GM18505 (cell line): ENCODE results near the gene COG4.
"Not testable (repeated sequence)": the region's sequence is repeated elsewhere in the genome, so short reads cannot be mapped to it uniquely, and the experiment has no call there.

Experiments
- ATAC-seq: cut with Tn5 transposase; IDR thresholded peaks from one replicate; pipeline ENCODE4 v1.9.1; 2021; ENCODE audit not compliant: unreplicated experiment
- POLR2A ChIP-seq: IDR thresholded peaks from 4 replicates; pipeline ENCODE4 v1.6.1; 2011; ENCODE audit warnings: borderline replicate concordance; ENCODE audit not compliant: insufficient read depth, insufficient read length; ENCODE audit errors: extremely low read depth

The COG4 gene

GRCh38 chr16:70551788-70552187 is 28.4 kb upstream of the COG4 start:
- TF ChIP-seq POLR2A = no peak
- ATAC-seq = no peak

GRCh38 chr16:70550082-70550481 is 26.7 kb upstream of the COG4 start:
- ATAC-seq = no peak
- no peak for TF ChIP-seq POLR2A

- TF ChIP-seq POLR2A = no peak
Measured at GRCh38 chr16:70548936-70549335, 25.6 kb upstream of the COG4 start.

GRCh38 chr16:70544548-70544947 is 21.2 kb upstream of the COG4 start:
- TF ChIP-seq POLR2A = no peak
- ATAC-seq = no peak

More at GRCh38 chr16:70548936-70549335, 25.6 kb upstream of the COG4 start:
- no peak for ATAC-seq

GRCh38 chr16:70540994-70541393 is 17.6 kb upstream of the COG4 start:
- ATAC-seq = no peak
- TF ChIP-seq POLR2A = no peak

GRCh38 chr16:70534971-70535370 is 11.6 kb upstream of the COG4 start:
- TF ChIP-seq POLR2A = no peak
- no peak for ATAC-seq

- ATAC-seq = not testable (repeated sequence)
Measured at GRCh38 chr16:70529954-70530353, 6.6 kb upstream of the COG4 start.

- no peak for TF ChIP-seq POLR2A
- ATAC-seq = no peak
Measured at GRCh38 chr16:70529051-70529777, 5.9 kb upstream of the COG4 start.

- no peak for ATAC-seq
- no peak for TF ChIP-seq POLR2A
Measured at GRCh38 chr16:70527315-70527996, 4.1 kb upstream of the COG4 start.

GRCh38 chr16:70526403-70526802 is 3.0 kb upstream of the COG4 start:
- no peak for TF ChIP-seq POLR2A
- no peak for ATAC-seq

- peak; percentile 4 for ATAC-seq
Measured at GRCh38 chr16:70524399-70524825, 1.1 kb upstream of the COG4 start.

GRCh38 chr16:70523743-70524398 is 517 bp upstream of the COG4 start, which contains the start of gene SF3B3:
Gene SF3B3, plus strand, starts transcription at chr16:70523816. Its CDS starts 2,841 bp downstream, at chr16:70526657.
- ATAC-seq = peak; percentile 50
- TF ChIP-seq POLR2A = peak; percentile 87

- no peak for ATAC-seq
- peak; percentile 10 for TF ChIP-seq POLR2A
Measured at GRCh38 chr16:70522216-70523075, 908 bp downstream of the COG4 start.
